Measurements from ENCODE around the gene PIBF1. TPM values are rescaled to one million over a fixed set of nuclear protein-coding genes. Genes with fewer than 3 reads are reported as not detected.
A peak's percentile ranks its signal among the peaks of the same experiment; 100 is the strongest.
"Not testable (repeated sequence)": the region's sequence is repeated elsewhere in the genome, so short reads cannot be mapped to it uniquely, and the experiment has no call there.

Gene PIBF1
- total RNA-seq, 1 donor from 2014 or later, result 39.5 TPM

GRCh38 chr13:72911981-72912380 is 130.0 kb downstream of the PIBF1 start:
- DNase-seq, result no peak

GRCh38 chr13:72920097-72920496 is 138.2 kb downstream of the PIBF1 start:
- no peak for DNase-seq

GRCh38 chr13:72931311-72931710 is 149.4 kb downstream of the PIBF1 start:
- DNase-seq, result no peak

- DNase-seq, result no peak
Measured at GRCh38 chr13:72932250-72932649, 150.3 kb downstream of the PIBF1 start.

GRCh38 chr13:72946267-72946666 is 164.3 kb downstream of the PIBF1 start:
- not testable (repeated sequence) for DNase-seq

- no peak for DNase-seq
Measured at GRCh38 chr13:72952529-72953141, 170.7 kb downstream of the PIBF1 start.

GRCh38 chr13:72953391-72953965 is 171.5 kb downstream of the PIBF1 start:
- peak; percentile 4 for DNase-seq

- no peak for DNase-seq
Measured at GRCh38 chr13:72959643-72960042, 177.7 kb downstream of the PIBF1 start.

GRCh38 chr13:72960114-72960513 is 178.2 kb downstream of the PIBF1 start:
- no peak for DNase-seq

GRCh38 chr13:72960541-72960940 is 178.6 kb downstream of the PIBF1 start:
- no peak for DNase-seq

- DNase-seq, result no peak
Measured at GRCh38 chr13:72963762-72964161, 181.8 kb downstream of the PIBF1 start.

GRCh38 chr13:72970301-72970880 is 188.5 kb downstream of the PIBF1 start:
- no peak for DNase-seq

- no peak for DNase-seq
Measured at GRCh38 chr13:72970956-72971355, 189.0 kb downstream of the PIBF1 start.

- no peak for DNase-seq
Measured at GRCh38 chr13:72973234-72973633, 191.3 kb downstream of the PIBF1 start.

- peak; percentile 25 for DNase-seq
Measured at GRCh38 chr13:72983085-72983768, 201.3 kb downstream of the PIBF1 start.

GRCh38 chr13:72985610-72986009 is 203.7 kb downstream of the PIBF1 start:
- no peak for DNase-seq

- DNase-seq, result no peak
Measured at GRCh38 chr13:72986197-72986596, 204.3 kb downstream of the PIBF1 start.

GRCh38 chr13:72990953-72991352 is 209.0 kb downstream of the PIBF1 start:
- peak; percentile 26 for DNase-seq

GRCh38 chr13:72998012-72998411 is 216.1 kb downstream of the PIBF1 start:
- DNase-seq, result no peak

GRCh38 chr13:73000027-73000674 is 218.2 kb downstream of the PIBF1 start:
- DNase-seq, result no peak

- no peak for DNase-seq
Measured at GRCh38 chr13:73001971-73002370, 220.0 kb downstream of the PIBF1 start.

- no peak for DNase-seq
Measured at GRCh38 chr13:73011751-73012150, 229.8 kb downstream of the PIBF1 start.

GRCh38 chr13:73015805-73016204 is 233.9 kb downstream of the PIBF1 start:
- no peak for DNase-seq

All from skin of body (tissue), 2 donors.